HG03565 (cell line): Measurements from ENCODE around the gene NME4.
"Not testable (repeated sequence)": the region's sequence is repeated elsewhere in the genome, so short reads cannot be mapped to it uniquely, and the experiment has no call there.

ENCODE experiments used
- ATAC-seq: cut with Tn5 transposase; IDR thresholded peaks from one replicate; pipeline ENCODE4 v1.9.1; 2021; ENCODE audit warnings: mild to moderate bottlenecking, moderate library complexity; ENCODE audit not compliant: unreplicated experiment

The NME4 gene

GRCh38 chr16:375927-376816 lies 20.8 kb upstream of the NME4 start:
- ATAC-seq, result no peak

DNA sequence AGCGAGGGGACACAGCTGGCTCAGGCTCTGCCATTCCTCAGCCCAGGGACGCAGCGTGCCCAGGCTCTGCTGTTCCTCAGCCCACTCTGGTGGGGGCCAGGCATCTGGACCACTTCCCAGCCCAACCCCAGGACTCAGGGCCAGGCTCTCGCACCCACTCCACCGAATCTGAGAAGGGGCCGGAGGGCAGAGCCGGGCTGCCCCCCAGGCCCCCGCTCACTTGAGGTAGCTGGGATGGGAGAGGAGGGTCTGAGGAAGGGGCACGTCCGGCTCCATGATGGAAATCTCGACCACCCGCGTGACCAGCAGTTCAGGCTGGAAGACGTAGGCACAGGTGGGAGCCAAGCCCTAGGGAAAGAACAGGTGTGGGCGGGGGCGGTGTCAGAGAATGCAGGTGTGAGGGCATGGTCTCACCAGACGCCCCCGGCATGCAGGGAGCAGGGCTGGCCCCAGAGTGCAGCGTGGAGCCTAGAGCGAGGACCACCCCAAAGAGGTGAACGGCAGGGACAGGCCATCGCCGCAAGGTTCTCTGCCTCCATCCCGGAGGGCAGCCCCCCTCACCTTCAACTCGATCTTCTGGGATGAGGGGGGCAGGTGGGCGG lies 20.1 kb upstream of the NME4 start:
- no peak for ATAC-seq

GRCh38 chr16:377419-377951 lies 19.5 kb upstream of the NME4 start:
- ATAC-seq, result no peak

GRCh38 chr16:378113-378820 lies 18.7 kb upstream of the NME4 start:
- not testable (repeated sequence) for ATAC-seq

DNA sequence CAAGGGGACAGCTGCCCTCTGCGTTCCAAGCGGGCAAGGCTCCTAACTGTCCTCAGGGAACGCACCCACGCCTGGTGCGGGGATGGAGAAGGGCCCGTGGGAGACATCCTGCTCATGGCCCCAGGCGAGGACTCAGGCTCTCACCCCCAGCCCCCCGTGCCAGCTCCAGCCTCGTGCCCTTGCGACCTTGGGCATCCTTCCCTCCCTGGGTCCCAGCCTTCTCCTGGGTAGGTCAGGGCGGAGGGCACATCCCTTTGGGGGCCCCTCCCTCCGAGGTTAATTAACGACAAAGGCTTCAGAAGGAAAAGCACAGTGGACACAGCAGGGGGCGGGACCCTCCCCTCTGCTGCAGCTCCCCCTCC lies 18.2 kb upstream of the NME4 start:
- ATAC-seq, result no peak

DNA sequence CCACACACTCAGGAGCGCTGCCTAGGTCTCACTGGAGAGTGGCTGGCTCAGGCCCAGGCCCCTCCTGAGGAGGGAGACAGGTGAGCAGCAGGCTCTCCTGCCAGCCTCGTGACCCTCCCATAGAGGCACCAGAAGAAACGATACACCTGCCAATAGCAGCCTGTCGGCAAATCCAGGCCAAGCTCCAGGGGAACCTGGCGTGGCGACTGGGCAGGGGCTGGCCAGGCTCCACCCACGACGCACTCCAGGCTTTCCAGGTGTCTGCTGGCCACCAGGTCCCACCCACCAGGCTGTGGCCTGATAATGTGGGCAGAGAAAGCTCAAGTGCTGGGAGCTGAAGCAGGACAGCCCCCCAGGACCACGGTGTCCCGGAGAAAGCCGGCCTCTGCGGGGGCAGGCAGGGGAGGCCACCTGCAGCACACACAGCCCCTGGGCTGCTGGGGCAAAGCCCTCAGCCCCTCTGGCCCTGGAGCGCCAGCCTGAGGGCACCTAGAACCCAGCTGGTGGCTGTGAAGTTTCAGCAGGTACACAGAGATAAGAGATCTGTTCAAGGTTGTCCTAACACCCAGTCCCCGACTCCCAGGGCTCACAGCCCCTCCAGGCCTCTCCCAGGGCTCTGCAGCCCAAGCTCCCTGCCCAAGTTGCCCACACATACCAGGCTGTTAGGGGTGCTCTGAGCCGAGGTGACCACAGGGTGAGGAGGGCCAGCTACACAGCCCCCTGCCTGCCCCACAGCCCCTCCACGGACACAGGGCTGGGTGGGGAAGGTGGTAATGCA lies 17.6 kb upstream of the NME4 start:
- ATAC-seq, result no peak

GRCh38 chr16:379961-380761 lies 16.8 kb upstream of the NME4 start:
- ATAC-seq, result no peak

DNA sequence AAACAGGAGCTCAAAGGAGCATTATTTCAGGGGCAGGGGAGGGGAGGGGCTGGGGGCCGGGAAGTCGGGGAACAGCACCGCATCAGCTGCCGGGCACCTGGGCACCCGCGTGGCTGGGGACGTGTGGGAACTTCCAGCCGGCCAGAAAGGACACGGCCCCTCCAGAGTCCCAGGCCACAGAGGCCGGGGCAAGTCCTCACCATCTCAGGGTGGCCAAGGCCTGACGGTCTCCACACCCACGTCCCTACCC lies 16.3 kb upstream of the NME4 start:
- no peak for ATAC-seq

DNA sequence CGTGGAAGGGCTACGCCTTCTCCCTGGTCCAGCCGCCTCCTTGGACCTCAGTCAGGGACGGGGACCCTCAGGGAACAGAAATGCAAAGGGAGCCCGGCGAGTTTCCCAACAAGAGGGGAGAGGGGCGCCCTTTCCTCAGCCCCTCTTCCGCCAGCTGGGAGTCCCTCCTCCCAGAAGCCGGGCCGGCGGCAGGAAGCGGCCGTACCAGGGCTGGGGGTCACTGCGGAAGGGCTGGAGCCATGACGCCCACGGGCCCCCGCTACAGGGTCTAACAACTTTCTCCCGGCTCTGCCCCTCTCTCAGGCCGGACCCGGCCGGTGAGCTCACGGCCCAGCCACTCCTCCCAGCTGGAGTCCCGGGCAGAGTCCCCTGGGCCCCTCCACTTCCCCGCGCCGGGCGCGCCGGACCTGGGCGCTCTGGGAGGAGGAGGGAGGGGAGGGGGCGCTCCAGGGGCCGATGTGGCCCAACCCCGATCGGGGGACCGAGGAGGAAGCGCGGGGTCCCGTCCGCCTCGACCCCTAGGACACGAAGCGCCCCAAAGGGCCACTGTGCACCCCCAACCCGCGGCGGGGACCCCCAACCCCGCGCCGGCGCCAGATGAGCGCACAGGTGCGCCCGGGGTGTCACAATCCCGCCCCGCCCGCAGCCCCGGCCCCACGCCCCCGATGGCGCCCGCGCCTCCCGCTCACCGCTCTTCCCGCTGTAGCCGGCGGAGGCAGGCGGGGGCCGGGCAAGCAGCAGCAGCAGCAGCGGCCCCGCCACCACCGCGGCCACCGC lies 15.8 kb upstream of the NME4 start:
- ATAC-seq, result no peak

DNA sequence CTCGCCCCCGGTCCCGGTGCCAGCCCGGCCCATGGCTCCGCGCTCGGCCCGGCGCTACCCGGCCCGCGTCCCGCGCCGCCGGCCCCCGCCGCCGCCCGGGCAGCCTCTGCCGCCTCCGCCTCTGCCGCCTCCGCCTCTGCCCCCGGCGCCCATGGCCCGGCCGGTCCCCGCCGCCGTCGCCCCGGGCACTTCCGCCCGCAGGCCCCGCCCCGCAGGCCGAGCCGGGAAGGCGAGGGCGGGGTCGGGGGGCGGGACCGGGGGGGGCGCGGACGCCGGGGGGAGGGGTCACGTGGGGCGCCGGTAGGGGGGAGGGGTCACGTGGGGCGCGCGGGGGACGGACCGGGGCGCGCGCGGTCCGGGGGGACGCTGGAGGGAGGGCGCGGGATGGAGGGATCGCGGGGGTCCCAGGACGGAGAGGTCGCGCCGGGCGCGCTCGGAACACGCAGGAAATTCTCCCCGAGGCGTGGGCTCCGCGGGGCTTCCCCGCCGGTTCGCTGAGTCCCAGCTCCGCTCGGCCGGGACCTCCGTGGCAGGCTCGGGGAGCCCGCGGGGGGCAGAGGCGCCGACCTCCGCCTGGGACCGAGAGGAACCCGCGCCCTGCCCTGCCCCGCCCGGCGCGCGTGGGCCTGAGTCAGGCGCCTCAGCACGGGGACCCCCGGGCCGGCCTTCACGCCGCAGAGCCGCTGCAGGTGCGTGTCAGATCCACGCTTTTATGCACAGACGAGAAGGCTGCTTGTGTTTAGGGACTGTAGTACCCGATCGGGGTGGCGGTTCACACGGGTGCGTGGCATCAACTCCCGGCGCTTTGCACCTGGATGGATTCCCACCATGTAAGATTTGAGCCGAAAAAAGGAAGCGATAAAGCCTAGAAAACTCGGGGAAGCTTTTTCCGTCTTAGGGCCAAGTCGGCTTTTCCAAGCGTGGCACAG lies 14.9 kb upstream of the NME4 start, which contains the start of gene PGAP6:
PGAP6 (minus strand) TSS at position 190 of the 929 bp plus-strand sequence; CDS start at position 33, 157 bp downstream.
- ATAC-seq, result no peak

DNA sequence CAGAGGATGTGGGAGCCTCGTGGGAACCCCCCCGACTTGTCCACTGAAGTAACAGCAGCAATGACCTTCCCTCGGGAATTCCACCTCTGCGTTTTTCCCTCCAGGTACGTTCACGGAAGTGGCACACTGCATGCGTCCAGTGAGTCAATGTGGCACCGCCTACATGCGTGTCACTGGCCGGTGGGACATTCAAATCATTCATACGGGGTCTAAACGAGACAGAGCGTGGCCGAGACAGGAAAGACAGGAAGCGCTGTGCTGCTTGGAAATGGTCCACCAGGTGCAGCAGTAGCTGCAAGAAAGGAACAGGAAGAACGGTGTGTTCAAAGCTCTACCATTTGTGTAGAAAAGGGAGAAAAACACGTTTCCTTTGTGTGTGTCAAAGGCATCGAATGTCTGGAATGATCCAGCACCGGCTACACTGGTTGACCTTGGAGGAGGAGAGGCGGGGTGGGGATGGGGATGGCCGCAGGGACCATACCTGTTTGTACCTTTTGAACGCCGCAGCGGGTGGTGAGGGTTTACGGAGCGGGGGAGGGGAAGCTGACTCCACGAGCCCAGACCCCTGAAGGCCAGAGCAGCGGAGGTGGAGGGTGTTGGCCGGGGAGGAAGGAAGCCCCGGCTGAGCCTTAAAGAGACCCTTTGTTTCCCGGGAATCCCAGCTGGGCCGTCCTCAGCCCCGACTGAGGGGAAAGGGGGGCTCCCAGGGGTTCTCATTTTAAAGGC lies 13.5 kb upstream of the NME4 start:
- no peak for ATAC-seq

GRCh38 chr16:386641-387156 lies 10.3 kb upstream of the NME4 start:
- ATAC-seq, result no peak

DNA sequence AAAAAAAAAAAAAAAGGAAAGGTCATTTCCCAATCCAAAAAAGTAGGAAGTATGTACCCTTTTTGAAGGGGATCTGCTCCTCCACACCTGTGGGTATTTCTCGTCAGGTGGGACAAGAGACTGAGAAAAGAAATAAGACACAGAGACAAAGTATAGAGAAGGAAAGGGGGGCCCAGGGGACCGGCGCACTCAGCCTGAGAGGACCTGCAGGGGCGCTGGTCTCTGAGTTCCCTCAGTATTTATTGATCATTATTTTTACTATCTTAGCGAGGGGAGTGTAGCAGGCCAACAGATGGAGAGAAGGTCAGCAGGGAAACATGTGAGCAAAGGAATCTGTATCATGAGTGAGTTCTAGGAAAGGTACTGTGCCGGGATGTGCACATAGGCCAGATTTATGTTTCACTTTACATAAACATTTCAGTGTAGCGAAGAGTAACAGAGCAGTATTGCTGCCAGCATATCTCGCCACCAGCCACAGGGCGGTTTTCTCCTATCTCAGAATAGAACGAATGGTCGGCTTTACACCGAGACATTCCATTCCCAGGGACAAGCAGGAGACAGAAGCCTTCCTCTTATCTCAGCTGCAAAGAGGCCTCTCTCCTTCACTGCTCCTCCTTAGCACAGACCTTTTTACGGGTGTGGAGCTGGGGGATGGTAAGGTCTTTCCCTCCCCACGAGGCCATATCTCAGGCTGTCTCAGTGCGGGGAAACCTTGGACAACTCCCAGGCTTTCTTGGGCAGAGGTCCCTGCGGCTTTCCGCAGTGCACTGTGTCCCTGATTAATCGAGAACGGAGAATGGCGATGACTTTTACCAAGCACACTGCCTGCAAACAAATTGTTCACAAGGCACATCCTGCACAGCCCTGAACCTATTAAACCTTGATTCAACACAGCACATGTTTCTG lies 9.0 kb upstream of the NME4 start:
- ATAC-seq, result not testable (repeated sequence)

DNA sequence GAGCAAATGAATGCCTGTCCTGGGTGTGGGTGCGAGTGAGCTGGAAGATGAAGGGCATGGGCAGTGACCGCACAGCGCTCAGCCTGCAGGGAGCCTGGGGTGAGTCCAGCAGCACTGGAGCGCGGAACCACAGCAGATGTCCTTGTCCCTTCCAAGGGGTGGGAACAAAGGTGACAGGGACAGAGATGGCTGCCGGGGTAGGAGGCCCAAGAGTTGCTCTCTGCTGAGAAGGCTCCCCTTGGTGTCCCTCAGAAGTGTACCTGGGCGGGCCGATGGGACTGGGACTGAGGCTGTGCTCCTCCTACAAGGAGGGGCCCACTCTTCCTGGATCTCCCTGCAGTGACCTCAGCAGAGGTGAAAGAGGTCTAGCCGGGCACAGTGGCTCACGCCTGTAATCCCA lies 7.6 kb upstream of the NME4 start:
- ATAC-seq, result no peak

DNA sequence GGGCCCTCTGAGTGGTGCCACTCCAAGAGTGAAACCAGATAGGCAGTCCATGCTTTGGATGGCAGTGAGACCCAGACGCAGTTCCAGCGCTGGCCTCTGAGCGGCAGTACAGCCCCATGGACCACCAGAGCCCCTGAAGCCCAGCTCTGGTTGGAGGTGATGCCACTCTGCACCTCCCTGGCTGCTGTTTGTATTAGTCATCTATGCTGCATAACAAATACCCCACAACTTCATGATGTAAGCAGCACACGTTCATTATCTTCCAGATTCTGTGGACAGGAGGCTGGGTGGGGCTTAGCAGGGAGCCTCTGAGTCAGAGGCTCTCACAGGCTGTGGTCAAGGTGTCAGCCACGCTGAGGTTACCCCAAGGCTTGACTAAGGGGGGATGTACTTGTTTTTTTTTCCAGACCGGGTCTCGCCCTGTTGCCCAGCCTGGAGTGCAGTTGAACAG lies 5.1 kb upstream of the NME4 start:
- no peak for ATAC-seq

DNA sequence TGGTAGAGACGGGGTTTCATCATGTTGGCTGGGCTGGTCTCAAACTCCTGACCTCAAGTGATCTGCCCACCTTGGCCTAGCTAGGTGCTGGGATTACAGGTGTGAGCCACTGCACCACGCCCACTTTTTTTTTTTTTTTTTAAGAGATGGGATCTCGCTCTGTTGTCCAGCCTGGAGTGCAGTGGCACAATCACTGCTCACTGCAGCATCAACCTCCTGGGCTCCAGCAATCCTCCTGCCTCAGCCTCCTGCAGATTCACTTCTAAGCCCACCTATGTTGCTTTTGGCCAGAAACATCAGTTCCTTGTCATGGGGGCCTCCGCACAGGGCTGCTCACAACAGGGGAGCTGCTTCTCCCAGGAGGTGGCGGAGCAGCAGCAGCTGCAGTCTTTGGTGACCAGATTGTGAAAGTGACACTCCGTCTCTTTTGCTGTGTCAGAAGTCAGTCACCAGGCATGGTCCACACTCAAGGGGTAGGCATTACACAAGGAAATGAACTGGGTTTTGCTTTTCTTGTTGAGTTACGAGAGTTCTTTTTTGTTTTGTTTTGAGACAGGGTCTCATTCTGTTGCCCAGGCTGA lies 4.5 kb upstream of the NME4 start:
- no peak for ATAC-seq
